Esophagus squamous epithelium (tissue), 5 donors: ENCODE measurements around the gene HTR5A. TPM values are rescaled to one million over a fixed set of nuclear protein-coding genes. Genes with fewer than 3 reads are reported as not detected.

Experiments used
- DNase-seq: peaks from one replicate; lab custom pipeline; 2025; lab: John Stamatoyannopoulos, UW
- H3K27ac ChIP-seq, 4 donors: fragments of 200-600 bp; sonication (generic); one replicate each; pipeline ENCODE4 v1.5.1; 2016 to 2019; ENCODE audit warnings: mild to moderate bottlenecking in 1 of 4
- H3K27me3 ChIP-seq, 4 donors: fragments of 200-600 bp; sonication (generic); 1 replicate in 3 of 4; 2 replicates in 1 of 4; pipeline versions ENCODE4 v1.5.1 to v1.6.0; 2017 to 2021; ENCODE audit warnings: antibody characterized with exemption in 1 of 4
- H3K36me3 ChIP-seq, 3 donors: fragments of 200-600 bp; sonication (generic); one replicate each; pipeline ENCODE4 v1.5.1; 2016 to 2019
- H3K4me1 ChIP-seq, 3 donors: fragments of 200-600 bp; sonication (generic); one replicate each; pipeline ENCODE4 v1.5.1; 2017 to 2019
- H3K4me3 ChIP-seq, 4 donors: fragments of 200-600 bp; sonication (generic); 1 replicate in 3 of 4; 2 replicates in 1 of 4; pipeline ENCODE4 v1.5.1; 2016 to 2019; ENCODE audit warnings: mild to moderate bottlenecking in 2 of 4, moderate library complexity in 1 of 4
- H3K9me3 ChIP-seq, 3 donors: fragments of 200-600 bp; sonication (generic); one replicate each; pipeline ENCODE4 v1.5.1; 2016 to 2019
- POLR2A ChIP-seq, 4 donors: fragments of 450-650 bp; IDR thresholded peaks; one replicate each; pipeline ENCODE4 v1.6.1; 2017; ENCODE audit warnings: antibody characterized with exemption in 4 of 4, mild to moderate bottlenecking in 4 of 4, moderate library complexity in 3 of 4
- WGBS, 2 donors: methylation state at CpG; one replicate each; pipeline ENCODE4 v1.1.5; 2018; 5-methylcytosine and 5-hydroxymethylcytosine counted together
- intact Hi-C: fragments of 100-400 bp; cut with DNase I; formaldehyde crosslinking; loops from one replicate; pipeline ENCODE4 v1.15.0; 2022
- total RNA-seq, 4 donors: library from RNA; depleted of rRNA; stranded (reverse); fragments of >200 nt; gene quantifications; one replicate each; pipeline ENCODE4 v1.1.0, GENCODE V29; 2016
- TF ChIP-seq, protein P1 (sequence below), 6 experiments: fragments of 450-650 bp in 4 of 6; fragments of 200-600 bp in 2 of 6; sonication (generic) in 2 of 6; IDR thresholded peaks; one replicate each; pipeline ENCODE4 v1.5.1; 2016 to 2019; ENCODE audit warnings: antibody characterized with exemption in 6 of 6, mild to moderate bottlenecking in 4 of 6, moderate library complexity in 4 of 6
- donor health status: DM: yes; HTN: yes; CAD: no.

HTR5A gene
- total RNA-seq, 4 donors from 2014 or later: not detected

DNA sequence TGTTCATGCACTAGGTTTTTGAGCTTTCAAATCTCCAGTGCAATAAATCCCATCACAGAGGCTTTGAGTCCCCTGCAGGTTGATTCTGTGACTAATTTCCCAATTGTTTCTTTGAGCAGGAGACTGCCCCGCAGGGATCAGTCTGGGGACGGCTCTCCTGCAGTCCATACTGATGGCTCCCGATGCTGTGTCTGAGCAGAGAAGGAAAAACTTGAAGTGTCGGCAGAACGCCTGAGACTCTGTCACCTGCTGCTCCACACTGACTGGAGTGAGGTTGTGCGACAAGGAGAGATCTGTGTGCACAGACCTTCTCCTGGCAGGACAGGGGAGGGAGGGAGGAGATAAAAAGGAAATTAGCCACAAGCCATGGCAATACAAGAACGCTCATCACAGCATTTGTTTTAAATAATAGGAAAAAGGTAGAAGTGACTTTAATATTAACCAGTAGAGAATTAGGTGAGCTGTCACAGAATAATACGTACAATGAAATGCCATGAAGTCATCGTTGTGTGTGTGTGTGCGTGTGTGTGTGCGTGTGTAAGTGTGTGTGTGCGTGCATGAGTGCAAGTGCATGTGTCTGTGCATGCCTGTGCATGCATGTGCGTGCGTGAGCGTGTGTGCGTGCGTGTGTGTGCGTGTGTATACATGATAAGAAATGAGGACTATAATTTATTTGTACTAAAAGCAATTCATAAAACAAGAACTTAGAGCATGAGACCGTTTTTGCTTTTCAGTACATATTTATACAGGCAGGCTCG lies 38.2 kb downstream of the HTR5A start:
- Histone ChIP-seq H3K27ac (no peak overlapping the region), H3K27me3 (peaks cover 0 to 62% (median 0%) of the 10 kb centered on the region in 4 donors), H3K9me3 (no peaks in the 10 kb centered on the region), H3K36me3 (no peaks in the 10 kb centered on the region), H3K4me3 (no peak overlapping the region), H3K4me1 (no peaks in the 10 kb centered on the region)
- intact Hi-C loops: no loop called here
- TF ChIP-seq POLR2A (IDR thresholded peaks at IDR 0.05): no peak
- TF ChIP-seq, protein P1, sequence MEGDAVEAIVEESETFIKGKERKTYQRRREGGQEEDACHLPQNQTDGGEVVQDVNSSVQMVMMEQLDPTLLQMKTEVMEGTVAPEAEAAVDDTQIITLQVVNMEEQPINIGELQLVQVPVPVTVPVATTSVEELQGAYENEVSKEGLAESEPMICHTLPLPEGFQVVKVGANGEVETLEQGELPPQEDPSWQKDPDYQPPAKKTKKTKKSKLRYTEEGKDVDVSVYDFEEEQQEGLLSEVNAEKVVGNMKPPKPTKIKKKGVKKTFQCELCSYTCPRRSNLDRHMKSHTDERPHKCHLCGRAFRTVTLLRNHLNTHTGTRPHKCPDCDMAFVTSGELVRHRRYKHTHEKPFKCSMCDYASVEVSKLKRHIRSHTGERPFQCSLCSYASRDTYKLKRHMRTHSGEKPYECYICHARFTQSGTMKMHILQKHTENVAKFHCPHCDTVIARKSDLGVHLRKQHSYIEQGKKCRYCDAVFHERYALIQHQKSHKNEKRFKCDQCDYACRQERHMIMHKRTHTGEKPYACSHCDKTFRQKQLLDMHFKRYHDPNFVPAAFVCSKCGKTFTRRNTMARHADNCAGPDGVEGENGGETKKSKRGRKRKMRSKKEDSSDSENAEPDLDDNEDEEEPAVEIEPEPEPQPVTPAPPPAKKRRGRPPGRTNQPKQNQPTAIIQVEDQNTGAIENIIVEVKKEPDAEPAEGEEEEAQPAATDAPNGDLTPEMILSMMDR (IDR thresholded peaks at IDR 0.05): no peak
- WGBS, 2 donors: 42 to 62% methylated on average over 17 to 18 of the region's 20 CpGs
- no peak for DNase-seq

DNA sequence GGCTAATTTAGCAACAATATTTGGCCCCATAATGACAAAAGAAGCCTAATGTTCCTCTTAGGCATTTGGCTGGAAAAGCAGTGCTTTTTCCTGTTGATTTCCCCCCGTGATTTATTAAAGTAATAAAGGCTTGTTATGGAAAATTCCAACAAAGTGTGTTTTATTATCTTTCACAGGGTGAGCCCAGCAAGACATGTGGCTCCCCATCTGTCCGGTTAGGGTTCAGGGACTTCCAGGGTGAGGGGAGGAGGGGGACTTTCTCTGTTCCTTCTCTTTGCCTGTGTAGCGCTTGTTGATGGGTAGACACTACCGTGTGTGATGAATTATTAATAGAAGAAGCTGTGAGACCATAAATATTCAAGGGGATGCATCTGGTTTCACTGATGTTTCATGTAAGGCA lies 39.0 kb downstream of the HTR5A start:
- WGBS, 2 donors: 24 to 40% methylated on average over 4 of the region's 4 CpGs
- H3K27me3 ChIP-seq: peaks cover 0 to 54% (median 0%) of the 10 kb centered on the region in 4 donors

DNA sequence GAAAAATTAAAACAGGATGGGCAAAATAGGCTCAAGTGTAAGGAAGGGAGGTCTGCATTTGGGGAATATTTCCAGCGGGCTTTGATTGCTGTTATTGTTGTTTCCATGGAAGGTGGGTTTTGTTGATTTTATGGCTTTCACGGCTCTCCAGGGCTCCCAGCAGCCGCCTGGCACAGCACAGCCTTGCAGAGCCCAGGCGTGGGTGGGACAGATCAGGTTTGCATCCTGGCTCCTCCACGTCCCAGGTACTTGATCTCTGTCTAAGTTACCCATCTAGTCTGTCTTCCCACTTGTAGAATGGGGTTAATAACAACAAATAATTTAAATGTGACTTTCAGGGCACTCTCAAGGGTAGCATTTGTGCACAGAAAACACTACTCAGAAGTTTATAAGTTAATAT lies 45.2 kb downstream of the HTR5A start:
- H3K36me3 ChIP-seq: no peaks in the 10 kb centered on the region
- H3K27me3 ChIP-seq: peaks cover 0 to 12% (median 0%) of the 10 kb centered on the region in 4 donors
- DNase-seq: no peak
- H3K9me3 ChIP-seq: peaks cover 0 to 8% (median 8%) of the 10 kb centered on the region in 3 donors
- intact Hi-C loops: no loop called here
- WGBS, 2 donors: 59 to 64% methylated on average over 3 to 5 of the region's 5 CpGs
- no peak overlapping the region for H3K4me3 ChIP-seq
- TF ChIP-seq POLR2A (IDR thresholded peaks at IDR 0.05): no peak
- TF ChIP-seq, protein P1 (IDR thresholded peaks at IDR 0.05): no peak
- no peaks in the 10 kb centered on the region for H3K4me1 ChIP-seq
- H3K27ac ChIP-seq: no peak overlapping the region

More for the DNA sequence above, 39.0 kb downstream of the HTR5A start:
- H3K27ac ChIP-seq: no peak overlapping the region
- DNase-seq: no peak
- intact Hi-C loops: no loop called here
- no peak for TF ChIP-seq POLR2A (IDR thresholded peaks at IDR 0.05)
- TF ChIP-seq, protein P1 (IDR thresholded peaks at IDR 0.05): no peak
- no peak overlapping the region for H3K4me3 ChIP-seq
- no peaks in the 10 kb centered on the region for H3K4me1 ChIP-seq
- no peaks in the 10 kb centered on the region for H3K9me3 ChIP-seq
- no peaks in the 10 kb centered on the region for H3K36me3 ChIP-seq

DNA sequence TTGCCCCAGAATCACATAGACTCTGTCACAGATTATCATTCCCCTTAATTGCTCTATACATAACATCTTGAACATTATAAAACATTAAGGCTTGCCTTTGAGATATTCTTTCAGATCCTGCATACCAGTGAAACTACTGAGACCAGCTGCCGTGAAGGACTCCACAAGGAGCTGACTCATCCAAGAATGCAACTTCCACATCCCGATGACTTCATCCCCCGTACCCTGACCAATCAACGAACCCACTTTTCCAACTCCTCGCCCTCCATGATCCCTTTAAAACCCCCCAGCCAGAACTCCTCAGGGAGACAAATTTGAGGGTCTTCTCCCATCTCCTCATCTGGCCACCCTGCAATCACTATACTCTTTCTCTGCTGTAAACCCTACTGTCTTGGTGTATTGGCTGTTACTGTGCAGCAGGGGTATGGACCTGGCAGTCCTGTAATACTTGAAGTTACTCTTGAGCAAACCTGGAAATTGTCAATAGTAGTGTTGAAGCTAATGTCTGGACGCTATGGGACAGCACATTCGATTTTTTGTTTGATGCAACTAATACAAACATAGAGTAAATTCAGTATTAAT lies 49.8 kb downstream of the HTR5A start:
- H3K27me3 ChIP-seq: no peaks in the 10 kb centered on the region
- peaks cover 0 to 21% (median 8%) of the 10 kb centered on the region in 3 donors for H3K9me3 ChIP-seq
- TF ChIP-seq POLR2A (IDR thresholded peaks at IDR 0.05): no peak
- TF ChIP-seq, protein P1 (IDR thresholded peaks at IDR 0.05): no peak
- 56 to 69% methylated on average over 7 of the region's 7 CpGs for WGBS, 2 donors
- no peaks in the 10 kb centered on the region for H3K4me1 ChIP-seq
- intact Hi-C loops: no loop called here
- no peaks in the 10 kb centered on the region for H3K36me3 ChIP-seq
- DNase-seq: no peak
- no peak overlapping the region for H3K4me3 ChIP-seq
- H3K27ac ChIP-seq: no peak overlapping the region

DNA sequence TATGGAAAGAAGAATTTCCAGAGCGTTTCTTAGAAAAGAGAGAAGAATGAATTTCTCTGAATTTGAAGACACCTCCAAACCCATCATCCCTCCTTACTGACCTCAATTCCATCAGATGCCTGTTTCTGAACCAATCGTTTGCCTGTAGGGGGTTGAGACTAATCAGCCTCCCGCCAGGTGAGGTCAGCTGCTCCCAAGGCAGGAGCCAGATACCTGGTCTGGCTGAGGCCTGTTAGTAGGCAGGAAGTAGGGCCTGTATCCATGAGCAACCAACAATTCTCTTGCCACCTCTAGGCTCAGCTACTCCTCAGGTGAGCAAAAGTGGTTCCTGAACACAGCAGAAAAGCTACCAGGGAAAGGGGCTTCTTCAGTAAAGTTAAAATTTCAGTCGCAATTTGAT lies 50.3 kb downstream of the HTR5A start:
- H3K4me1 ChIP-seq: no peaks in the 10 kb centered on the region
- DNase-seq: no peak
- 77 to 78% methylated on average over 4 of the region's 4 CpGs for WGBS, 2 donors
- H3K4me3 ChIP-seq: no peak overlapping the region
- H3K9me3 ChIP-seq: peaks cover 0 to 26% (median 8%) of the 10 kb centered on the region in 3 donors
- TF ChIP-seq, protein P1 (IDR thresholded peaks at IDR 0.05): no peak
- no peak for TF ChIP-seq POLR2A (IDR thresholded peaks at IDR 0.05)
- no peaks in the 10 kb centered on the region for H3K27me3 ChIP-seq
- intact Hi-C loops: no loop called here
- no peak overlapping the region for H3K27ac ChIP-seq
- H3K36me3 ChIP-seq: no peaks in the 10 kb centered on the region
